ENCODE measurements around the gene ARHGEF37.

Gene ARHGEF37

GRCh38 chr5:149633476-149634350 is 52.4 kb downstream of the ARHGEF37 start:
- H3K4me3 ChIP-seq (ENCODE audit: insufficient read depth in 1 of 2, low read depth in 1 of 2, low read length in 2 of 2), result no peak overlapping the region
- no peak overlapping the region for H2BK120ac ChIP-seq (ENCODE audit: low read depth, low read length)
- H4K8ac ChIP-seq (ENCODE audit: low read length), result no peak overlapping the region
- no peak overlapping the region for H3K14ac ChIP-seq (ENCODE audit: low read length in 2 of 2)
- H3K4me1 ChIP-seq (ENCODE audit: control insufficient read depth, insufficient read depth, low read depth, low read length), result peaks cover 39% of the 10 kb centered on the region
- H2BK12ac ChIP-seq (ENCODE audit: low read length in 2 of 2), result peak overlapping the region in 1 of 2 experiments; percentile 21
- H2AK5ac ChIP-seq (ENCODE audit: low read length, severe bottlenecking), result peak overlapping the region; percentile 80
- H4K91ac ChIP-seq (ENCODE audit: low read length), result no peak overlapping the region
- no peak overlapping the region for H2AFZ ChIP-seq (ENCODE audit: low read depth, low read length)
- H3K27me3 ChIP-seq (ENCODE audit: control insufficient read depth in 1 of 2, insufficient read depth in 1 of 2, low read length in 2 of 2), result peaks cover 0 to 4% of the 10 kb centered on the region in 2 experiments
- peak overlapping the region in 1 of 2 experiments; percentile 1 for H3K4ac ChIP-seq (ENCODE audit: low read depth in 1 of 2, low read length in 2 of 2)
- H3K4me2 ChIP-seq (ENCODE audit: low read length, poor library complexity, severe bottlenecking), result no peak overlapping the region
- H3K79me1 ChIP-seq (replicated peaks; ENCODE audit: low read length, poor library complexity, severe bottlenecking), result no peaks in the 10 kb centered on the region
- H3K18ac ChIP-seq (ENCODE audit: low read depth in 1 of 2, low read length in 2 of 2), result no peak overlapping the region
- H3K27ac ChIP-seq (ENCODE audit: low read length, poor library complexity, severe bottlenecking), result peak overlapping the region; percentile 72
- DNase-seq, result peak; percentile 40
- no peaks in the 10 kb centered on the region for H3K9me3 ChIP-seq (ENCODE audit: control insufficient read depth, low read length)
- no peak overlapping the region for H3K23ac ChIP-seq (ENCODE audit: low read length in 2 of 2)
- H3K36me3 ChIP-seq (ENCODE audit: control insufficient read depth in 1 of 2, insufficient read depth in 2 of 2, low read depth in 1 of 2, low read length in 2 of 2), result peaks cover 0 to 6% of the 10 kb centered on the region in 2 experiments
- H3K9ac ChIP-seq (ENCODE audit: low read length), result no peak overlapping the region
- H2BK15ac ChIP-seq (ENCODE audit: low read depth, poor library complexity, severe bottlenecking), result no peak overlapping the region
- WGBS, result 73% methylated on average over 7 of the region's 8 CpGs
- no peak overlapping the region for H2BK5ac ChIP-seq (ENCODE audit: low read depth, low read length, poor library complexity, severe bottlenecking)

GRCh38 chr5:149635394-149635793 is 54.1 kb downstream of the ARHGEF37 start:
- no peak overlapping the region for H3K4me3 ChIP-seq (ENCODE audit: insufficient read depth in 1 of 2, low read depth in 1 of 2, low read length in 2 of 2)
- H4K8ac ChIP-seq (ENCODE audit: low read length), result no peak overlapping the region
- H3K79me1 ChIP-seq (replicated peaks; ENCODE audit: low read length, poor library complexity, severe bottlenecking), result no peaks in the 10 kb centered on the region
- H2BK120ac ChIP-seq (ENCODE audit: low read depth, low read length), result no peak overlapping the region
- H2AK5ac ChIP-seq (ENCODE audit: low read length, severe bottlenecking), result peak overlapping the region; percentile 40
- H2AFZ ChIP-seq (ENCODE audit: low read depth, low read length), result no peak overlapping the region
- no peak overlapping the region for H3K14ac ChIP-seq (ENCODE audit: low read length in 2 of 2)
- H3K9ac ChIP-seq (ENCODE audit: low read length), result no peak overlapping the region
- no peak overlapping the region for H2BK12ac ChIP-seq (ENCODE audit: low read length in 2 of 2)
- no peak overlapping the region for H4K91ac ChIP-seq (ENCODE audit: low read length)
- H3K4ac ChIP-seq (ENCODE audit: low read depth in 1 of 2, low read length in 2 of 2), result no peak overlapping the region
- H3K27ac ChIP-seq (ENCODE audit: low read length, poor library complexity, severe bottlenecking), result peak overlapping the region; percentile 24
- H3K27me3 ChIP-seq (ENCODE audit: control insufficient read depth in 1 of 2, insufficient read depth in 1 of 2, low read length in 2 of 2), result no peaks in the 10 kb centered on the region
- H3K4me1 ChIP-seq (ENCODE audit: control insufficient read depth, insufficient read depth, low read depth, low read length), result peaks cover 36% of the 10 kb centered on the region
- peak overlapping the region; percentile 59 for H2BK5ac ChIP-seq (ENCODE audit: low read depth, low read length, poor library complexity, severe bottlenecking)
- H3K23ac ChIP-seq (ENCODE audit: low read length in 2 of 2), result no peak overlapping the region
- no peak overlapping the region for H3K4me2 ChIP-seq (ENCODE audit: low read length, poor library complexity, severe bottlenecking)
- H2BK15ac ChIP-seq (ENCODE audit: low read depth, poor library complexity, severe bottlenecking), result no peak overlapping the region
- DNase-seq, result peak; percentile 57
- H3K36me3 ChIP-seq (ENCODE audit: control insufficient read depth in 1 of 2, insufficient read depth in 2 of 2, low read depth in 1 of 2, low read length in 2 of 2), result no peaks in the 10 kb centered on the region
- WGBS, result 91% methylated on average over 2 of the region's 2 CpGs
- no peak overlapping the region for H3K18ac ChIP-seq (ENCODE audit: low read depth in 1 of 2, low read length in 2 of 2)
- H3K9me3 ChIP-seq (ENCODE audit: control insufficient read depth, low read length), result no peaks in the 10 kb centered on the region

- 100% methylated on average over 1 of the region's 5 CpGs for WGBS
- H2BK120ac ChIP-seq (ENCODE audit: low read depth, low read length), result no peak overlapping the region
Observed at GRCh38 chr5:149636191-149636860, 55.0 kb downstream of the ARHGEF37 start.

GRCh38 chr5:149636861-149637246 is 55.6 kb downstream of the ARHGEF37 start:
- H2AFZ ChIP-seq (ENCODE audit: low read depth, low read length), result no peak overlapping the region
- H4K8ac ChIP-seq (ENCODE audit: low read length), result no peak overlapping the region
- no peak overlapping the region for H2BK12ac ChIP-seq (ENCODE audit: low read length in 2 of 2)
- no peak overlapping the region for H3K14ac ChIP-seq (ENCODE audit: low read length in 2 of 2)
- 1% methylated on average over 4 of the region's 6 CpGs for WGBS
- H3K36me3 ChIP-seq (ENCODE audit: control insufficient read depth in 1 of 2, insufficient read depth in 2 of 2, low read depth in 1 of 2, low read length in 2 of 2), result no peaks in the 10 kb centered on the region
- H3K9me3 ChIP-seq (ENCODE audit: control insufficient read depth, low read length), result no peaks in the 10 kb centered on the region
- H3K27ac ChIP-seq (ENCODE audit: low read length, poor library complexity, severe bottlenecking), result no peak overlapping the region
- H3K4me3 ChIP-seq (ENCODE audit: insufficient read depth in 1 of 2, low read depth in 1 of 2, low read length in 2 of 2), result no peak overlapping the region
- no peaks in the 10 kb centered on the region for H3K27me3 ChIP-seq (ENCODE audit: control insufficient read depth in 1 of 2, insufficient read depth in 1 of 2, low read length in 2 of 2)
- no peak overlapping the region for H2AK5ac ChIP-seq (ENCODE audit: low read length, severe bottlenecking)
- H3K18ac ChIP-seq (ENCODE audit: low read depth in 1 of 2, low read length in 2 of 2), result no peak overlapping the region
- no peak overlapping the region for H2BK5ac ChIP-seq (ENCODE audit: low read depth, low read length, poor library complexity, severe bottlenecking)
- H3K9ac ChIP-seq (ENCODE audit: low read length), result no peak overlapping the region
- no peak overlapping the region for H3K4me2 ChIP-seq (ENCODE audit: low read length, poor library complexity, severe bottlenecking)
- no peak overlapping the region for H3K4ac ChIP-seq (ENCODE audit: low read depth in 1 of 2, low read length in 2 of 2)
- no peak overlapping the region for H4K91ac ChIP-seq (ENCODE audit: low read length)
- no peak overlapping the region for H2BK120ac ChIP-seq (ENCODE audit: low read depth, low read length)
- H3K4me1 ChIP-seq (ENCODE audit: control insufficient read depth, insufficient read depth, low read depth, low read length), result peaks cover 28% of the 10 kb centered on the region
- H3K23ac ChIP-seq (ENCODE audit: low read length in 2 of 2), result no peak overlapping the region
- no peak overlapping the region for H2BK15ac ChIP-seq (ENCODE audit: low read depth, poor library complexity, severe bottlenecking)
- peak; percentile 75 for DNase-seq
- H3K79me1 ChIP-seq (replicated peaks; ENCODE audit: low read length, poor library complexity, severe bottlenecking), result no peaks in the 10 kb centered on the region

More at GRCh38 chr5:149636191-149636860, 55.0 kb downstream of the ARHGEF37 start:
- DNase-seq, result no peak
- Histone ChIP-seq H3K27me3 (ENCODE audit: control insufficient read depth in 1 of 2, insufficient read depth in 1 of 2, low read length in 2 of 2) (no peaks in the 10 kb centered on the region), H3K18ac (ENCODE audit: low read depth in 1 of 2, low read length in 2 of 2) (no peak overlapping the region), H3K9ac (ENCODE audit: low read length) (no peak overlapping the region), H2AFZ (ENCODE audit: low read depth, low read length) (no peak overlapping the region), H2AK5ac (ENCODE audit: low read length, severe bottlenecking) (peak overlapping the region; percentile 35), H3K27ac (ENCODE audit: low read length, poor library complexity, severe bottlenecking) (no peak overlapping the region), H2BK5ac (ENCODE audit: low read depth, low read length, poor library complexity, severe bottlenecking) (no peak overlapping the region), H4K8ac (ENCODE audit: low read length) (no peak overlapping the region), H3K36me3 (ENCODE audit: control insufficient read depth in 1 of 2, insufficient read depth in 2 of 2, low read depth in 1 of 2, low read length in 2 of 2) (no peaks in the 10 kb centered on the region), H3K14ac (ENCODE audit: low read length in 2 of 2) (no peak overlapping the region), H2BK12ac (ENCODE audit: low read length in 2 of 2) (no peak overlapping the region), H3K4ac (ENCODE audit: low read depth in 1 of 2, low read length in 2 of 2) (no peak overlapping the region), H3K79me1 (replicated peaks; ENCODE audit: low read length, poor library complexity, severe bottlenecking) (no peaks in the 10 kb centered on the region), H2BK15ac (ENCODE audit: low read depth, poor library complexity, severe bottlenecking) (no peak overlapping the region), H3K4me3 (ENCODE audit: insufficient read depth in 1 of 2, low read depth in 1 of 2, low read length in 2 of 2) (no peak overlapping the region), H3K9me3 (ENCODE audit: control insufficient read depth, low read length) (no peaks in the 10 kb centered on the region), H3K4me1 (ENCODE audit: control insufficient read depth, insufficient read depth, low read depth, low read length) (peaks cover 32% of the 10 kb centered on the region), H3K23ac (ENCODE audit: low read length in 2 of 2) (no peak overlapping the region), H3K4me2 (ENCODE audit: low read length, poor library complexity, severe bottlenecking) (no peak overlapping the region), H4K91ac (ENCODE audit: low read length) (no peak overlapping the region)

All from mesenchymal stem cell (in vitro differentiated cells and primary cell).